ENCODE data around the gene ZNF236.
"Not testable (repeated sequence)": the region's sequence is repeated elsewhere in the genome, so short reads cannot be mapped to it uniquely, and the experiment has no call there.

Gene ZNF236

DNA sequence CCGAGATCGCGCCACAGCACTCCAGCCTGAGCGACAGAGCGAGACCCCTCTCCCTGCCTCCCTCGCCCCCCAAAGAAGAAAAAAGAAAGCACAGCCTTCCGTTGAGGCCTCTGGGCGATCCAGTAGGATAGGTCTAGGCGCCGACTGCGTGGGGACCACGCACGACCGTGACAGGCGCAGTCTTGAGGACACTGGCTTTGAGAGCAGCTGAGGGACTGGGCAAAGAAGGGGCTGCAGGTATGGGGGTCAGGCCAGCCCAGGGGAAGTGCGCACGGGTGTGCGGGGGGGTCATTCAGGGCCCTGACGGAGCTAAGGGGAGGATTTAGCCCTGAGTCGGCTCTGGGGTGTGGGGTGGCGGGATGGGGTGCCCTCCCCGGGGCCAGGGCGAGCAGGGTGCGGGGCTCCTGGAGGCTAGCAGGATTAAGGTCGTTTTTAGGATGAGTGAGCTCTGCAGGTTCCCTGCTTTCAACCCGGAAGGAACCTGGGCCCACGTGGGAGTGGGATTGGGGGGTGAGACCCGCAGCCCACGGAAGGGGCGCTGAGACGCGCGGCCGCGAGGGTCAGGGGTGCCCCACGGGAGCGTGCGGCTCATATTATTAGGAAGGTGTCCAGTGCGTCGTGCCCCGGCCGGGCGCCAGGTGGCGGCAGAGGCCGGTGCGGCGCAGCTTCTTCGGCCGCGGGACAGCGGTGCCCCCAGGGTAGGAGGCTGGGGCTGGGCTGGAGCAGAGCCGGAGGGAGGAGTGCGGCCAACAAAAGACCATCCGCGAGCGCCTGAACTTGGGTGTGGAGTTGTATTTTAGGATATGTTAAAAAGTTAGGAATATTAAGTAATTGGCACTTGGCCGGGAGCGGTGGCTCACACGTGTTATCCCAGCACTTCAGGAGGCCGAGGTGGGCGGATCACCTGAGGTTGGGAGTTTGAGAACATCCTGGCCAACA is 20.5 kb upstream of the ZNF236 start:
- no peak overlapping the region for H3K27ac ChIP-seq (ENCODE audit: insufficient read depth, low read length, poor library complexity, severe bottlenecking)
- peak overlapping the region; percentile 44 for H3K4me3 ChIP-seq (ENCODE audit: insufficient read depth, low read depth, low read length, poor library complexity, severe bottlenecking)

DNA sequence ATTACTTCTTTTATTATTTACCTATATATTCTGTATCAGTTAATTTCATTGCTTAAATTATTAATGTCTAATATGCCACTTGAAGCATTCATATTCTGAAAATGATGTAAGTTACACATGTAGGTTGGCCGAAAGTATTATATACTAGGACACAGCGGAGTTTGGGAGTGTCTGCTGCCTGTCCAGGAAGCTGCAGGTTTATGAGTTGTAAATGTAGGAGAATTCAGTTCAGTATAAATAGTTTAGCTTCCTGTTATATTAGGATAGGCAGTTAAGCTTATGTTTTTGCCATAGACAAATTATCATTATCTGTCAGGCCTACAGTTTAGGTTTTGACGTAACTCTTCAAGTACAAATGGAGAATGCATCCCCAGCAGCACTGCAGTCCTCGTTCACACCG is 18.9 kb upstream of the ZNF236 start:
- Histone ChIP-seq H3K9me3 (ENCODE audit: control insufficient read depth, low read length) (no peaks in the 10 kb centered on the region), H3K27ac (ENCODE audit: insufficient read depth, low read length, poor library complexity, severe bottlenecking) (no peak overlapping the region), H3K27me3 (replicated peaks; ENCODE audit: control insufficient read depth, insufficient read depth, low read length, poor library complexity, severe bottlenecking) (peaks cover 8% of the 10 kb centered on the region), H3K36me3 (ENCODE audit: control insufficient read depth, insufficient read depth, low read length) (no peaks in the 10 kb centered on the region), H3K4me3 (ENCODE audit: insufficient read depth, low read depth, low read length, poor library complexity, severe bottlenecking) (no peak overlapping the region), H3K4me1 (ENCODE audit: control insufficient read depth, insufficient read depth, low read length, poor library complexity, severe bottlenecking) (peaks cover 13% of the 10 kb centered on the region)
- no peak for DNase-seq

More for the DNA sequence above, 20.5 kb upstream of the ZNF236 start:
- Histone ChIP-seq H3K9me3 (ENCODE audit: control insufficient read depth, low read length) (no peaks in the 10 kb centered on the region), H3K27me3 (replicated peaks; ENCODE audit: control insufficient read depth, insufficient read depth, low read length, poor library complexity, severe bottlenecking) (peaks cover 8% of the 10 kb centered on the region), H3K36me3 (ENCODE audit: control insufficient read depth, insufficient read depth, low read length) (no peaks in the 10 kb centered on the region), H3K4me1 (ENCODE audit: control insufficient read depth, insufficient read depth, low read length, poor library complexity, severe bottlenecking) (peaks cover 13% of the 10 kb centered on the region)
- peak; percentile 3 to 27 (median 8) for DNase-seq

DNA sequence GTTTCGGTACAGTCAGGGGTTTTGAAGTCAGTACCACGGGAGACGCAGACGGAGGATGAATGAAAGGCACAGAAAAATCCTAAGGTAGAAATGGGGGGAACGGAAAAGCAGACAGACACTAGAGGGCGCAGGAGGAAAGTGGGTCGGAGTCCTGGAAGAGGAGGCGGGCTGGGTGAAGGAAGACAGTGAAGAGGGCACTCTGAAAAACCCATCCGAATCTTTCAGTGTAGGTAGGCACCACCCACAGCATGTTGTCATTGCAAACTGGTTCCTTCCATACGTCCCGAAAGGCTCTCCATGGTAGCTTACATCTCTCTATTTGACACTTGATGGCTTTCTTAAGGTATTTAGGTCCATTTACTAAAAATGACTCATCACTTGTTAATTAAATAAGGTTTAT is 18.5 kb upstream of the ZNF236 start:
- peak; percentile 32 to 50 (median 35) for DNase-seq
- Histone ChIP-seq H3K36me3 (ENCODE audit: control insufficient read depth, insufficient read depth, low read length) (peaks cover 3% of the 10 kb centered on the region), H3K9me3 (ENCODE audit: control insufficient read depth, low read length) (no peaks in the 10 kb centered on the region), H3K4me1 (ENCODE audit: control insufficient read depth, insufficient read depth, low read length, poor library complexity, severe bottlenecking) (peaks cover 13% of the 10 kb centered on the region), H3K27ac (ENCODE audit: insufficient read depth, low read length, poor library complexity, severe bottlenecking) (no peak overlapping the region), H3K27me3 (replicated peaks; ENCODE audit: control insufficient read depth, insufficient read depth, low read length, poor library complexity, severe bottlenecking) (peaks cover 8% of the 10 kb centered on the region), H3K4me3 (ENCODE audit: insufficient read depth, low read depth, low read length, poor library complexity, severe bottlenecking) (no peak overlapping the region)

DNA sequence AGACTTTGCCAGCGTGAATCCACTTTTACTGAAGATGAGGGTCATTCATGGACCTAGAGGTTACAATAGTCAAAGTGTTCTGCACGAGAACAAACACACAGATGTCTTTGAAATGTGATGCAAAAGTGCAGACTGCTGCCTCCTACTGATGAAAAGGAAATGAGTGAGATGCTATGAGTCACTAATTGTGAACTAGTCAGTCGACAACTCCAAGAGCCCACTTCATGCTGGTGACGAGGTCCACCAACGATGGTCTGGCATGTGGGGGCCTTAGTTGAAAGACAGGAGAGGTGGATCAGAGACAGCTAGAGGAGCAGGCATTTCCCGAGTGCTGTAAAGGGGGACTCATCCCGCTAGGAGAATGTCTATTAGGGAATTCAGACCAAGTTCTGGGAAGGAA is 17.1 kb upstream of the ZNF236 start:
- H3K27ac ChIP-seq (ENCODE audit: insufficient read depth, low read length, poor library complexity, severe bottlenecking), result no peak overlapping the region
- peaks cover 13% of the 10 kb centered on the region for H3K4me1 ChIP-seq (ENCODE audit: control insufficient read depth, insufficient read depth, low read length, poor library complexity, severe bottlenecking)

DNA sequence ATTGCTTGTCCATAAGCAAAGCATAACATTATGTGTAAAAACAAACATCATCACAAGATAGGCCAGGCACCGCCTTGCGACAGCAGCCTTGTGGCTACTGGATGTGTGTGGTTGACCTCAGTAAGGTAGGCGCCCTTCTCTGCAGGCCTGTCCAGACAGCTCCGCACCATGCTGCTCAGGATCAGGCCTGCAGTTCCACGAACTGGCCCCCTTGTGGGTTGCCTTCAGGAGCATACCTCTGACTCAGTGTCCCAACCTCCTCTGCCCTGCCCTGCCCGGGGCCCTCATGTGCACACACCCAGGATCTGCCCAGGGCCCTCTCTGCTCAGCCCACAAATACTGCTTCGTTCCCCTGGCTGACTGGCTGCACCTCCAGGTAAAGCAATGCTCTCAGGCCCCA is 16.1 kb upstream of the ZNF236 start:
- Histone ChIP-seq H3K4me3 (ENCODE audit: insufficient read depth, low read depth, low read length, poor library complexity, severe bottlenecking) (no peak overlapping the region), H3K27ac (ENCODE audit: insufficient read depth, low read length, poor library complexity, severe bottlenecking) (no peak overlapping the region)

More for the DNA sequence above, 17.1 kb upstream of the ZNF236 start:
- Histone ChIP-seq H3K27me3 (replicated peaks; ENCODE audit: control insufficient read depth, insufficient read depth, low read length, poor library complexity, severe bottlenecking) (peaks cover 8% of the 10 kb centered on the region), H3K9me3 (ENCODE audit: control insufficient read depth, low read length) (no peaks in the 10 kb centered on the region), H3K4me3 (ENCODE audit: insufficient read depth, low read depth, low read length, poor library complexity, severe bottlenecking) (no peak overlapping the region), H3K36me3 (ENCODE audit: control insufficient read depth, insufficient read depth, low read length) (peaks cover 3% of the 10 kb centered on the region)
- no peak for DNase-seq

DNA sequence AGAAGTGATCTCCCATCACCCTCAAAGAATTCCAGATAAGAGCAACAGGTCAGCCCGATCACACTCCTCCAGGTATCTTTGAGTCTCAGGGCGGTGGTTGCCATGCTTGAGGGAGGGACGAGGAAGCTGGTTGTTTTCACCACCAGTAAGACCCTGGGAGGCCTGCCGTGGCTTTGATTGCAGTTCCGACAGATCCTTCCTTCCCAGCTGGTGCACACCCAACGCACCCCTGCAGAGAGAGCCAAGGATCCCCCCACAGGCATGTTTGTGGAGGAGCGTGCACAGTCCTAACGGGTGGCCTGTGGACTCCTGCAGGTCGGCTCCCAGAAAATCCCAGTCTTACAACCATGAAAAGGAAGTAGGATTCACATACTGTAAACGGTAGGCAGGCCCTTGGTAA is 13.8 kb upstream of the ZNF236 start:
- Histone ChIP-seq H3K4me1 (ENCODE audit: control insufficient read depth, insufficient read depth, low read length, poor library complexity, severe bottlenecking) (peaks cover 4% of the 10 kb centered on the region), H3K4me3 (ENCODE audit: insufficient read depth, low read depth, low read length, poor library complexity, severe bottlenecking) (no peak overlapping the region), H3K27ac (ENCODE audit: insufficient read depth, low read length, poor library complexity, severe bottlenecking) (no peak overlapping the region), H3K9me3 (ENCODE audit: control insufficient read depth, low read length) (no peaks in the 10 kb centered on the region), H3K27me3 (replicated peaks; ENCODE audit: control insufficient read depth, insufficient read depth, low read length, poor library complexity, severe bottlenecking) (no peaks in the 10 kb centered on the region), H3K36me3 (ENCODE audit: control insufficient read depth, insufficient read depth, low read length) (peaks cover 8% of the 10 kb centered on the region)
- no peak for DNase-seq

More for the DNA sequence above, 16.1 kb upstream of the ZNF236 start:
- Histone ChIP-seq H3K4me1 (ENCODE audit: control insufficient read depth, insufficient read depth, low read length, poor library complexity, severe bottlenecking) (peaks cover 13% of the 10 kb centered on the region), H3K27me3 (replicated peaks; ENCODE audit: control insufficient read depth, insufficient read depth, low read length, poor library complexity, severe bottlenecking) (peaks cover 8% of the 10 kb centered on the region), H3K9me3 (ENCODE audit: control insufficient read depth, low read length) (no peaks in the 10 kb centered on the region), H3K36me3 (ENCODE audit: control insufficient read depth, insufficient read depth, low read length) (peaks cover 3% of the 10 kb centered on the region)
- DNase-seq, result no peak

DNA sequence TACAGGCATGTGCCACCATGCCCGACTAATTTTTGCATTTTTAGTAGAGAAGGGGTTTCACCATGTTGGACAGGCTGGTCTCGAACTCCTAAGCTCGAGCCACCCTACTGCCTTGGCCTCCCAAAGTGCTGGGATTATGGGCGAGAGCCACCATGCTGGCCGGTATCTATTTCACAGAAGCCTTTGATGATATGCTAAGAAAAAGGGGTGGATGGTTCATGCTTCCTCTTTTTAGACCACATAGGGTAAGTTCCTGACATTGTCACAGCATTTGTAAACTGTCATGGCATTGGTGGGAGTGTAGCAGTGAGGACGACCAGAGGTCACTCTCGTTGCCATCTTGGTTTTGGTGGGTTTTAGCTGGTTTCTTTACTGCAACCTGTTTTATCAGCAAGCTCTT is 10.8 kb upstream of the ZNF236 start:
- H3K4me1 ChIP-seq (ENCODE audit: control insufficient read depth, insufficient read depth, low read length, poor library complexity, severe bottlenecking); H3K27ac ChIP-seq (ENCODE audit: insufficient read depth, low read length, poor library complexity, severe bottlenecking); H3K4me3 ChIP-seq (ENCODE audit: insufficient read depth, low read depth, low read length, poor library complexity, severe bottlenecking); H3K9me3 ChIP-seq (ENCODE audit: control insufficient read depth, low read length); DNase-seq; H3K27me3 ChIP-seq (replicated peaks; ENCODE audit: control insufficient read depth, insufficient read depth, low read length, poor library complexity, severe bottlenecking): not testable (repeated sequence)
- peaks cover 18% of the 10 kb centered on the region for H3K36me3 ChIP-seq (ENCODE audit: control insufficient read depth, insufficient read depth, low read length)

DNA sequence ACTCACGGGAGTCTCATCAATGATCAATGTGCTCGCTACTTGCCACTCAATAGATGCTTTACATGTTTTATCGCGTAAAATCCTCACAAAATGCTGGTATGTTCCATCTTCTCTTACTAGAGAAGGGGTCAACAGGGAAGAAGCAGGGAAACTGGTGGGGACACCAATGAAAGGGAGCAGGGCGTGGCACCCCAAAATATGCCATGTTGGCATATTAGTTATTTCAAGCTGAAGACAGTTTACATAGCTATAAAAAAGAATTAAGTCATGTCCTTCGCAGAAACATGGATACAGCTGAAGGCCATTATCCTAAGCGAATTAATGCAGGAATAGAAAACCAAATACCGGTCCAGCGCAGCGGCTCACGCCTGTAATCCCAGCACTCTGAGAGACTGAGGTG is 8.1 kb upstream of the ZNF236 start:
- H3K9me3 ChIP-seq (ENCODE audit: control insufficient read depth, low read length), result no peaks in the 10 kb centered on the region
- peaks cover 17% of the 10 kb centered on the region for H3K36me3 ChIP-seq (ENCODE audit: control insufficient read depth, insufficient read depth, low read length)
- no peak overlapping the region for H3K27ac ChIP-seq (ENCODE audit: insufficient read depth, low read length, poor library complexity, severe bottlenecking)
- no peaks in the 10 kb centered on the region for H3K4me1 ChIP-seq (ENCODE audit: control insufficient read depth, insufficient read depth, low read length, poor library complexity, severe bottlenecking)
- no peak overlapping the region for H3K4me3 ChIP-seq (ENCODE audit: insufficient read depth, low read depth, low read length, poor library complexity, severe bottlenecking)
- no peak for DNase-seq
- H3K27me3 ChIP-seq (replicated peaks; ENCODE audit: control insufficient read depth, insufficient read depth, low read length, poor library complexity, severe bottlenecking), result no peaks in the 10 kb centered on the region

DNA sequence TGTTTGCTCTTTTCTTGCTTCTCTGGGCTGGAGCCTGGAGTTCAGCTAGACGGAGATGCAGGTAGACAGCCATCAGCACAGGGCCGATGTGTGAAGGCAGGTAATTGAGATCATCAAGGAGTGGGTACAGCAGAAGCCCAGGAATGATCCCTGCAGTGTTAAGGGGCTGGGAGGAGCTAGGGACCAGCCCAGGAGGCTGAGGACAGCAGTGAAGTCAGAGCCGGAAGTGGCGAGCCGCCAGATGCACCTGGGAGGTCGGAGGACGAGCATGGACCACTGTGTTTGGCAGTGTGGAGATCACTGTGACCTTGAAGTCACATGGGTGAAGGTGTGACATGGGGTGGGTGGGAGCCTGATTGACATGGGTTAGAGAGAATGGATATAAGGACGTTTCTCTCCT is 6.2 kb upstream of the ZNF236 start:
- H3K4me3 ChIP-seq (ENCODE audit: insufficient read depth, low read depth, low read length, poor library complexity, severe bottlenecking), result no peak overlapping the region
- no peaks in the 10 kb centered on the region for H3K9me3 ChIP-seq (ENCODE audit: control insufficient read depth, low read length)
- peaks cover 17% of the 10 kb centered on the region for H3K36me3 ChIP-seq (ENCODE audit: control insufficient read depth, insufficient read depth, low read length)
- no peaks in the 10 kb centered on the region for H3K27me3 ChIP-seq (replicated peaks; ENCODE audit: control insufficient read depth, insufficient read depth, low read length, poor library complexity, severe bottlenecking)
- no peak for DNase-seq
- peaks cover 4% of the 10 kb centered on the region for H3K4me1 ChIP-seq (ENCODE audit: control insufficient read depth, insufficient read depth, low read length, poor library complexity, severe bottlenecking)
- H3K27ac ChIP-seq (ENCODE audit: insufficient read depth, low read length, poor library complexity, severe bottlenecking), result no peak overlapping the region

DNA sequence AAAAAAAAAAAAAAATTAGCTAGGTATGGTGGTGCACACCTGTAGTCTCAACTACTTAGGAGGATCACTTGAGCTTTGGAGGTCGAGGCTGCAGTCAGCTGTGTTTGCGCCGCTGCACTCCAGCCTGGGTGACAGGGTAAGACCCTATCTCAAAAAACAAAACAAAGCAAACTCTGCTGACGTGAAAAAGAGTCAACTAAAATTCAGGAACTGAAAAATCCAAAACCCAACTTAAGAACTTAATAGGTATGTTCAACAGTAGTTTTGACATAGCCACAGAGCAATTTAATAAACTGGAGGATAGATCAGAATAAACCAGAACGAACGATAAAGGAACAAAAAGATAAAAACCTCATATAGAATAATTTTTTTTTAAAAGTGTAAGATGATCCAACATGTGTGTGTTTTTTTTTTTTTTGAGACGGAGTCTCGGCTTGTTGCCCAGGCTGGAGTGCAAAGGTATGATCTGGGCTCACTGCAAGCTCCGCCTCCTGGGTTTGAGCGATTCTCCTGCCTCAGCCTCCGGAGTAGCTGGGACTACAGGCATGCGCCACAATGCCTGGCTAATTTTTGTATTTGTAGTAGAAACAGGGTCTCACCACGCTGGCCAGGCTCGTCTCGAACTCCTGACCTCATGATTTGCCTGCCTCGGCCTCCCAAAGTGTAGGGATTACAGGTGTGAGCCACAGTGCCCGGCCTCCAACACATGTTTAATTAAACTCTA is 4.3 kb upstream of the ZNF236 start:
- DNase-seq, result no peak
- Histone ChIP-seq H3K9me3 (ENCODE audit: control insufficient read depth, low read length) (no peaks in the 10 kb centered on the region), H3K4me1 (ENCODE audit: control insufficient read depth, insufficient read depth, low read length, poor library complexity, severe bottlenecking) (peaks cover 4% of the 10 kb centered on the region), H3K27me3 (replicated peaks; ENCODE audit: control insufficient read depth, insufficient read depth, low read length, poor library complexity, severe bottlenecking) (no peaks in the 10 kb centered on the region), H3K36me3 (ENCODE audit: control insufficient read depth, insufficient read depth, low read length) (peaks cover 17% of the 10 kb centered on the region), H3K4me3 (ENCODE audit: insufficient read depth, low read depth, low read length, poor library complexity, severe bottlenecking) (no peak overlapping the region), H3K27ac (ENCODE audit: insufficient read depth, low read length, poor library complexity, severe bottlenecking) (no peak overlapping the region)
